GM23338 (cell line): ENCODE measurements around the gene RHBDD1. TPM values are rescaled to one million over a fixed set of nuclear protein-coding genes. Genes with fewer than 3 reads are reported as not detected.

Source experiments
- ATAC-seq: fragments of 200-7000 bp; cut with Tn5 transposase; 3 replicates; pipeline ENCODE4 v1.9.1; 2020
- DNase-seq: peaks from one replicate; pipeline ENCODE4 v3.0.0-alpha.2; 2015; ENCODE audit warnings: low spot score
- H2AFZ ChIP-seq: fragments of 200-600 bp; sonication (generic); 2 replicates; pipeline ENCODE4 v1.8.0; 2016; ENCODE audit warnings: antibody characterized with exemption, mild to moderate bottlenecking, moderate library complexity
- H3F3A ChIP-seq: fragments of 200-600 bp; sonication (generic); replicated peaks from 2 replicates; pipeline ENCODE4 v1.8.0; 2017; ENCODE audit warnings: antibody characterized with exemption, mixed run types, low read depth
- H3K27ac ChIP-seq: fragments of 200-600 bp; sonication (generic); 2 replicates; pipeline ENCODE4 v1.6.1; 2016; ENCODE audit warnings: low read depth
- H3K27me3 ChIP-seq: fragments of 200-600 bp; sonication (generic); 2 replicates; pipeline ENCODE4 v1.8.0; 2016; ENCODE audit warnings: mild to moderate bottlenecking, mixed run types, moderate library complexity; ENCODE audit not compliant: insufficient read depth
- H3K36me3 ChIP-seq: fragments of 200-600 bp; sonication (generic); 2 replicates; pipeline ENCODE4 v1.8.0; 2016; ENCODE audit warnings: mild to moderate bottlenecking; ENCODE audit not compliant: insufficient read depth
- H3K4me1 ChIP-seq: fragments of 200-600 bp; sonication (generic); 2 replicates; pipeline ENCODE4 v1.8.0; 2016; ENCODE audit warnings: mild to moderate bottlenecking, moderate library complexity; ENCODE audit not compliant: insufficient read depth
- H3K4me2 ChIP-seq: fragments of 200-600 bp; sonication (generic); 2 replicates; pipeline ENCODE4 v1.7.1; 2017; ENCODE audit warnings: mixed run types
- H3K4me3 ChIP-seq: fragments of 200-600 bp; sonication (generic); 2 replicates; pipeline ENCODE4 v1.6.1; 2016; ENCODE audit warnings: mixed run types
- H3K79me2 ChIP-seq: fragments of 200-600 bp; sonication (generic); replicated peaks from 2 replicates; pipeline ENCODE4 v1.8.0; 2017; ENCODE audit warnings: mild to moderate bottlenecking; ENCODE audit not compliant: insufficient read depth
- H3K9me2 ChIP-seq: fragments of 200-600 bp; sonication (generic); 2 replicates; pipeline ENCODE4 v1.8.0; 2017; ENCODE audit not compliant: insufficient read depth
- H4K20me1 ChIP-seq: fragments of 200-600 bp; sonication (generic); replicated peaks from 2 replicates; pipeline ENCODE4 v1.8.0; 2017; ENCODE audit warnings: mild to moderate bottlenecking; ENCODE audit not compliant: insufficient read depth
- H3K27ac Mint-ChIP-seq: 2 replicates; pipeline ENCODE4 v1.8.0; 2020; ENCODE audit warnings: inconsistent platforms, mild to moderate bottlenecking, moderate library complexity, mixed read lengths
- H3K27me3 Mint-ChIP-seq: 3 replicates; pipeline ENCODE4 v1.8.0; 2022; ENCODE audit warnings: low read depth, mild to moderate bottlenecking, moderate library complexity, mixed read lengths, inconsistent platforms; ENCODE audit not compliant: insufficient read depth, poor library complexity
- H3K36me3 Mint-ChIP-seq: 3 replicates; pipeline ENCODE4 v1.8.0; 2021; ENCODE audit warnings: low read depth, mild to moderate bottlenecking, inconsistent platforms, moderate library complexity, mixed read lengths
- H3K4me1 Mint-ChIP-seq: 3 replicates; pipeline ENCODE4 v1.8.0; 2020; ENCODE audit warnings: mild to moderate bottlenecking, inconsistent platforms, mixed read lengths
- H3K4me3 Mint-ChIP-seq: 3 replicates; pipeline ENCODE4 v1.8.0; 2021; ENCODE audit warnings: moderate library complexity, mild to moderate bottlenecking, inconsistent platforms, mixed read lengths
- H3K9me3 Mint-ChIP-seq: 3 replicates; pipeline ENCODE4 v1.8.0; 2020; ENCODE audit warnings: moderate library complexity, mild to moderate bottlenecking, inconsistent platforms, mixed read lengths
- ETS1 ChIP-seq: IDR thresholded peaks from 2 replicates; pipeline ENCODE4 v1.6.1; 2016; ENCODE audit warnings: antibody characterized with exemption
- EZH2phosphoT487 ChIP-seq: fragments of 200-600 bp; sonication (generic); IDR thresholded peaks from one replicate; pipeline ENCODE4 v1.8.1; 2018; ENCODE audit warnings: antibody characterized with exemption; ENCODE audit not compliant: unreplicated experiment
- NANOG ChIP-seq: IDR thresholded peaks from 2 replicates; pipeline ENCODE4 v1.6.1; 2016; ENCODE audit warnings: antibody characterized with exemption, borderline replicate concordance
- STAT1 ChIP-seq: IDR thresholded peaks from one replicate; pipeline ENCODE4 v1.6.1; 2016; ENCODE audit warnings: antibody characterized with exemption; ENCODE audit not compliant: unreplicated experiment
- polyA plus RNA-seq: library from polyadenylated mRNA; unstranded; fragments of >200 nt; fragmentation: Nextera tagmentation; extraction: Ambion mirVana; gene quantifications from 2 replicates; pipeline ENCODE4 v1.2.1, GENCODE V29; 2016
- total RNA-seq: library from RNA; depleted of rRNA; stranded (reverse); fragments of >200 nt; shearing (Covaris generic); gene quantifications from 2 replicates; pipeline ENCODE4 v1.2.3, GENCODE V29; 2014
- TF ChIP-seq, protein P1 (sequence below): fragments of 250-450 bp; sonication (Bioruptor Pico); IDR thresholded peaks from 2 replicates; pipeline ENCODE4 v1.5.0; 2020; ENCODE audit warnings: mild to moderate bottlenecking, moderate library complexity

RHBDD1 gene
- total and polyA plus RNA-seq, 2 experiments from 2014 or later = 7.3 to 13.0 TPM

DNA sequence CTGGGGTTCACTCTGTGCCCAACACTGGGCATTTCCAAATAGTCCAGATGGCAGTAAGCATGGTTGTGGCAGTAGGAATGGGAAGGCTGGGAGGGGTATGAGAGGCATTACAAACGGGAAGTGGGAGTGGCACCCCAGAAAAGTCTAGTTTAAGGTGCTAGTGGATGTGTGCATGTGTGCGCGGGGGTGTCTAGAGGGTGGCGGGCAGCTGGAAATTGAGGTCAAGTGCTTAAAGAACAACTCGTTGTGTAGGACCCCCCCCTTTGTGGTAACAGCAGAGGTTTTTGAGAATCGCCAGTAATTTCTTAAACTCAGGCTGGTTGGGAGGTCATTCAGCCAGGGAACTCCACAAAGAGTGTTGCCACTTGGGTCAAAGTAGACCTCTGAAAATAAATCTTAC is 69.9 kb downstream of the RHBDD1 start:
- Mint-ChIP-seq H3K27me3 (peaks cover 1% of the 10 kb centered on the region), H3K36me3 (no peaks in the 10 kb centered on the region; the same call in 2 of the 3 replicates), H3K27ac (no peak overlapping the region), H3K9me3 (no peaks in the 10 kb centered on the region), H3K4me1 (no peaks in the 10 kb centered on the region), H3K4me3 (no peak overlapping the region)
- DNase-seq (no peak), ATAC-seq (no peak)
- Histone ChIP-seq H2AFZ (no peak overlapping the region), H3K79me2 (no peaks in the 10 kb centered on the region), H4K20me1 (no peaks in the 10 kb centered on the region; the same call in 1 of the 2 replicates), H3K4me1 (no peaks in the 10 kb centered on the region), H3K36me3 (no peaks in the 10 kb centered on the region), H3K4me3 (no peak overlapping the region), H3K4me2 (no peak overlapping the region), H3K27ac (no peak overlapping the region), H3K9me2 (0 out of 2 replicates have a peak, but pooled peaks cover 2% of the 10 kb centered on the region), H3F3A (no peaks in the 10 kb centered on the region), H3K27me3 (no peaks in the 10 kb centered on the region)
- TF ChIP-seq NANOG = no peak
- TF ChIP-seq EZH2phosphoT487 = no peak

GRCh38 chr2:226906163-226906693 is 70.4 kb downstream of the RHBDD1 start:
- DNase-seq = no peak
- no peaks in the 10 kb centered on the region for H3K9me3 Mint-ChIP-seq
- H3K36me3 Mint-ChIP-seq = no peaks in the 10 kb centered on the region; the same call in 2 of the 3 replicates
- 0 out of 2 replicates have a peak, but pooled peaks cover 2% of the 10 kb centered on the region for H3K9me2 ChIP-seq
- H3F3A ChIP-seq = no peaks in the 10 kb centered on the region
- H4K20me1 ChIP-seq = no peaks in the 10 kb centered on the region; the same call in 1 of the 2 replicates
- no peaks in the 10 kb centered on the region for H3K4me1 ChIP-seq
- H3K4me3 ChIP-seq = no peak overlapping the region
- H3K79me2 ChIP-seq = no peaks in the 10 kb centered on the region
- H3K36me3 ChIP-seq = no peaks in the 10 kb centered on the region
- TF ChIP-seq ETS1 = no peak
- TF ChIP-seq, protein P1, sequence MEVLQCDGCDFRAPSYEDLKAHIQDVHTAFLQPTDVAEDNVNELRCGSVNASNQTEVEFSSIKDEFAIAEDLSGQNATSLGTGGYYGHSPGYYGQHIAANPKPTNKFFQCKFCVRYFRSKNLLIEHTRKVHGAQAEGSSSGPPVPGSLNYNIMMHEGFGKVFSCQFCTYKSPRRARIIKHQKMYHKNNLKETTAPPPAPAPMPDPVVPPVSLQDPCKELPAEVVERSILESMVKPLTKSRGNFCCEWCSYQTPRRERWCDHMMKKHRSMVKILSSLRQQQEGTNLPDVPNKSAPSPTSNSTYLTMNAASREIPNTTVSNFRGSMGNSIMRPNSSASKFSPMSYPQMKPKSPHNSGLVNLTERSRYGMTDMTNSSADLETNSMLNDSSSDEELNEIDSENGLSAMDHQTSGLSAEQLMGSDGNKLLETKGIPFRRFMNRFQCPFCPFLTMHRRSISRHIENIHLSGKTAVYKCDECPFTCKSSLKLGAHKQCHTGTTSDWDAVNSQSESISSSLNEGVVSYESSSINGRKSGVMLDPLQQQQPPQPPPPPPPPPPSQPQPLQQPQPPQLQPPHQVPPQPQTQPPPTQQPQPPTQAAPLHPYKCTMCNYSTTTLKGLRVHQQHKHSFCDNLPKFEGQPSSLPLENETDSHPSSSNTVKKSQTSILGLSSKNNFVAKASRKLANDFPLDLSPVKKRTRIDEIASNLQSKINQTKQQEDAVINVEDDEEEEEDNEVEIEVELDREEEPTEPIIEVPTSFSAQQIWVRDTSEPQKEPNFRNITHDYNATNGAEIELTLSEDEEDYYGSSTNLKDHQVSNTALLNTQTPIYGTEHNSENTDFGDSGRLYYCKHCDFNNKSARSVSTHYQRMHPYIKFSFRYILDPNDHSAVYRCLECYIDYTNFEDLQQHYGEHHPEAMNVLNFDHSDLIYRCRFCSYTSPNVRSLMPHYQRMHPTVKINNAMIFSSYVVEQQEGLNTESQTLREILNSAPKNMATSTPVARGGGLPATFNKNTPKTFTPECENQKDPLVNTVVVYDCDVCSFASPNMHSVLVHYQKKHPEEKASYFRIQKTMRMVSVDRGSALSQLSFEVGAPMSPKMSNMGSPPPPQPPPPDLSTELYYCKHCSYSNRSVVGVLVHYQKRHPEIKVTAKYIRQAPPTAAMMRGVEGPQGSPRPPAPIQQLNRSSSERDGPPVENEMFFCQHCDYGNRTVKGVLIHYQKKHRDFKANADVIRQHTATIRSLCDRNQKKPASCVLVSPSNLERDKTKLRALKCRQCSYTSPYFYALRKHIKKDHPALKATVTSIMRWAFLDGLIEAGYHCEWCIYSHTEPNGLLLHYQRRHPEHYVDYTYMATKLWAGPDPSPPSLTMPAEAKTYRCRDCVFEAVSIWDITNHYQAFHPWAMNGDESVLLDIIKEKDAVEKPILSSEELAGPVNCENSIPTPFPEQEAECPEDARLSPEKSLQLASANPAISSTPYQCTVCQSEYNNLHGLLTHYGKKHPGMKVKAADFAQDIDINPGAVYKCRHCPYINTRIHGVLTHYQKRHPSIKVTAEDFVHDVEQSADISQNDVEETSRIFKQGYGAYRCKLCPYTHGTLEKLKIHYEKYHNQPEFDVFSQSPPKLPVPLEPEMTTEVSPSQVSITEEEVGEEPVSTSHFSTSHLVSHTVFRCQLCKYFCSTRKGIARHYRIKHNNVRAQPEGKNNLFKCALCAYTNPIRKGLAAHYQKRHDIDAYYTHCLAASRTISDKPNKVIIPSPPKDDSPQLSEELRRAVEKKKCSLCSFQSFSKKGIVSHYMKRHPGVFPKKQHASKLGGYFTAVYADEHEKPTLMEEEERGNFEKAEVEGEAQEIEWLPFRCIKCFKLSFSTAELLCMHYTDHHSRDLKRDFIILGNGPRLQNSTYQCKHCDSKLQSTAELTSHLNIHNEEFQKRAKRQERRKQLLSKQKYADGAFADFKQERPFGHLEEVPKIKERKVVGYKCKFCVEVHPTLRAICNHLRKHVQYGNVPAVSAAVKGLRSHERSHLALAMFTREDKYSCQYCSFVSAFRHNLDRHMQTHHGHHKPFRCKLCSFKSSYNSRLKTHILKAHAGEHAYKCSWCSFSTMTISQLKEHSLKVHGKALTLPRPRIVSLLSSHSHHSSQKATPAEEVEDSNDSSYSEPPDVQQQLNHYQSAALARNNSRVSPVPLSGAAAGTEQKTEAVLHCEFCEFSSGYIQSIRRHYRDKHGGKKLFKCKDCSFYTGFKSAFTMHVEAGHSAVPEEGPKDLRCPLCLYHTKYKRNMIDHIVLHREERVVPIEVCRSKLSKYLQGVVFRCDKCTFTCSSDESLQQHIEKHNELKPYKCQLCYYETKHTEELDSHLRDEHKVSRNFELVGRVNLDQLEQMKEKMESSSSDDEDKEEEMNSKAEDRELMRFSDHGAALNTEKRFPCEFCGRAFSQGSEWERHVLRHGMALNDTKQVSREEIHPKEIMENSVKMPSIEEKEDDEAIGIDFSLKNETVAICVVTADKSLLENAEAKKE (CRISPR knock-in tag) = no peak
- no peak for TF ChIP-seq NANOG
- no peak for TF ChIP-seq STAT1
- H3K27me3 Mint-ChIP-seq = peaks cover 1% of the 10 kb centered on the region
- no peaks in the 10 kb centered on the region for H3K27me3 ChIP-seq
- no peak overlapping the region for H2AFZ ChIP-seq
- no peak overlapping the region for H3K4me2 ChIP-seq
- H3K4me1 Mint-ChIP-seq = no peaks in the 10 kb centered on the region
- no peak overlapping the region for H3K4me3 Mint-ChIP-seq
- no peak for ATAC-seq
- H3K27ac ChIP-seq = no peak overlapping the region
- no peak overlapping the region; the same call in 1 of the 2 replicates for H3K27ac Mint-ChIP-seq
